Right kidney (tissue), 1 donor: ENCODE measurements around the gene MAGEA2.
"Not testable (repeated sequence)": the region's sequence is repeated elsewhere in the genome, so short reads cannot be mapped to it uniquely, and the experiment has no call there.

Experiments used
- DNase-seq: peaks from one replicate; pipeline ENCODE4 v3.0.0-alpha.2; 2016

Gene MAGEA2

GRCh38 chrX:152709173-152709572, 44.5 kb downstream of the MAGEA2 start, which contains the start of gene CSAG2:
CSAG2 (minus strand) TSS chrX:152709273; CDS start chrX:152709112, 161 bp downstream.
- not testable (repeated sequence) for DNase-seq

GRCh38 chrX:152706500-152706899, 47.1 kb downstream of the MAGEA2 start:
- not testable (repeated sequence) for DNase-seq

GRCh38 chrX:152700390-152700789, 53.3 kb downstream of the MAGEA2 start:
- DNase-seq, result not testable (repeated sequence)
